OCI-LY3 (cell line): ENCODE results near the gene MIA2.
A peak's percentile ranks its signal among the peaks of the same experiment; 100 is the strongest.

Source experiments
- H2AFZ ChIP-seq: fragments of 200-600, 300-600 bp; shearing (Covaris generic); 2 replicates; pipeline ENCODE4 v1.6.0; 2014; ENCODE audit warnings: antibody characterized with exemption, low read depth, low read length
- H3K27ac ChIP-seq: fragments of 200-600, 300-600 bp; sonication (generic); 2 replicates; pipeline ENCODE4 v1.5.1; 2014; ENCODE audit warnings: mild to moderate bottlenecking, low read length, moderate library complexity, mixed read lengths
- H3K27me3 ChIP-seq: fragments of 200-600, 300-600 bp; sonication (generic); 2 replicates; pipeline ENCODE4 v1.6.1; 2014; ENCODE audit warnings: low read depth, low read length, mixed read lengths
- H3K36me3 ChIP-seq: fragments of 200-600, 300-600 bp; sonication (generic); replicated peaks from 2 replicates; pipeline ENCODE3; 2014; ENCODE audit warnings: low read depth, low read length, mixed read lengths
- H3K4me1 ChIP-seq: fragments of 300-600, 200-600 bp; sonication (generic); 2 replicates; pipeline ENCODE4 v1.6.1; 2014; ENCODE audit warnings: low read length, mixed read lengths
- H3K4me2 ChIP-seq: fragments of 200-600, 300-600 bp; sonication (generic); 2 replicates; pipeline ENCODE4 v1.6.1; 2014; ENCODE audit warnings: low read length, mixed read lengths
- H3K4me3 ChIP-seq: fragments of 300-600, 200-600 bp; sonication (generic); 2 replicates; pipeline ENCODE4 v1.5.1; 2014; ENCODE audit warnings: antibody characterized with exemption, mild to moderate bottlenecking, low read length, moderate library complexity
- H3K79me2 ChIP-seq: fragments of 300-600, 200-600 bp; shearing (Covaris generic); 2 replicates; pipeline ENCODE4 v1.6.1; 2014; ENCODE audit warnings: mild to moderate bottlenecking, low read length, mixed read lengths
- H3K9ac ChIP-seq: fragments of 300-600, 200-600 bp; shearing (Covaris generic); 2 replicates; pipeline ENCODE4 v1.6.0; 2014; ENCODE audit warnings: mild to moderate bottlenecking, low read length, moderate library complexity
- H3K9me3 ChIP-seq: fragments of 200-600, 300-600 bp; shearing (Covaris generic); 2 replicates; pipeline ENCODE4 v1.6.1; 2014; ENCODE audit warnings: low read length, mixed read lengths; ENCODE audit not compliant: insufficient read depth
- H4K20me1 ChIP-seq: fragments of 200-600, 300-600 bp; sonication (generic); 2 replicates; pipeline ENCODE4 v1.6.1; 2016; ENCODE audit warnings: low read length, mixed read lengths; ENCODE audit not compliant: insufficient read depth
- EZH2phosphoT487 ChIP-seq: fragments of 200-600 bp; shearing (Covaris generic); IDR thresholded peaks from 2 replicates; pipeline ENCODE4 v1.6.1; 2018; ENCODE audit warnings: antibody characterized with exemption, mixed run types, low read depth
- TF ChIP-seq, protein P1 (sequence below): fragments of 200-600, 300-600 bp; sonication (generic); IDR thresholded peaks from 2 replicates; pipeline ENCODE4 v1.5.1; 2014; ENCODE audit warnings: antibody characterized with exemption, low read length, low read depth

Gene MIA2

DNA sequence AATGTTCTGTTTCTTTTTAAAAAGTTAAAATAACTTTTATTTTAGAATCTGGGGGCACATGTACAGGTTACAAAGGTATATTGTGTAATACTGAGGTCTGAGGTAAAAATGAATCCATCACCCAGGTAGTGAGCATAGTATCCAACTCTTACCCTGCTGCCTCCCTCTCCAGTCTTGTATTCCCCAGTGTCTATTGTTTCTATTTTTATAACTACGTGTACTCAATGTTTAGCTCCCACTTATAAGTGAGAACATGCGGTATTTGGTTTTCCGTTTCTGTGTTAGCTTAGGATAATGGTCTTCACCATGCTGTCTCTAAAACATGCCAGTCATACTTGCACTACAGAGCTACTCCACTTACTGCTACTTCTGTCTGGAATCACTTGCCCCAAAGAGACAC, 190.1 kb downstream of the MIA2 start:
- H3K27ac ChIP-seq, result no peak overlapping the region
- peaks cover 6% of the 10 kb centered on the region; the same call in 1 of the 2 replicates for H3K4me1 ChIP-seq
- no peaks in the 10 kb centered on the region for H3K9me3 ChIP-seq
- no peak overlapping the region for H3K4me3 ChIP-seq
- H2AFZ ChIP-seq, result no peak overlapping the region
- H3K79me2 ChIP-seq, result peaks cover 8% of the 10 kb centered on the region; the same call in 1 of the 2 replicates
- TF ChIP-seq, protein P1, sequence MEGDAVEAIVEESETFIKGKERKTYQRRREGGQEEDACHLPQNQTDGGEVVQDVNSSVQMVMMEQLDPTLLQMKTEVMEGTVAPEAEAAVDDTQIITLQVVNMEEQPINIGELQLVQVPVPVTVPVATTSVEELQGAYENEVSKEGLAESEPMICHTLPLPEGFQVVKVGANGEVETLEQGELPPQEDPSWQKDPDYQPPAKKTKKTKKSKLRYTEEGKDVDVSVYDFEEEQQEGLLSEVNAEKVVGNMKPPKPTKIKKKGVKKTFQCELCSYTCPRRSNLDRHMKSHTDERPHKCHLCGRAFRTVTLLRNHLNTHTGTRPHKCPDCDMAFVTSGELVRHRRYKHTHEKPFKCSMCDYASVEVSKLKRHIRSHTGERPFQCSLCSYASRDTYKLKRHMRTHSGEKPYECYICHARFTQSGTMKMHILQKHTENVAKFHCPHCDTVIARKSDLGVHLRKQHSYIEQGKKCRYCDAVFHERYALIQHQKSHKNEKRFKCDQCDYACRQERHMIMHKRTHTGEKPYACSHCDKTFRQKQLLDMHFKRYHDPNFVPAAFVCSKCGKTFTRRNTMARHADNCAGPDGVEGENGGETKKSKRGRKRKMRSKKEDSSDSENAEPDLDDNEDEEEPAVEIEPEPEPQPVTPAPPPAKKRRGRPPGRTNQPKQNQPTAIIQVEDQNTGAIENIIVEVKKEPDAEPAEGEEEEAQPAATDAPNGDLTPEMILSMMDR, result no peak
- TF ChIP-seq EZH2phosphoT487, result no peak
- H3K9ac ChIP-seq, result no peak overlapping the region
- no peaks in the 10 kb centered on the region for H3K27me3 ChIP-seq
- no peaks in the 10 kb centered on the region for H3K36me3 ChIP-seq
- H3K4me2 ChIP-seq, result no peak overlapping the region
- H4K20me1 ChIP-seq, result no peaks in the 10 kb centered on the region

DNA sequence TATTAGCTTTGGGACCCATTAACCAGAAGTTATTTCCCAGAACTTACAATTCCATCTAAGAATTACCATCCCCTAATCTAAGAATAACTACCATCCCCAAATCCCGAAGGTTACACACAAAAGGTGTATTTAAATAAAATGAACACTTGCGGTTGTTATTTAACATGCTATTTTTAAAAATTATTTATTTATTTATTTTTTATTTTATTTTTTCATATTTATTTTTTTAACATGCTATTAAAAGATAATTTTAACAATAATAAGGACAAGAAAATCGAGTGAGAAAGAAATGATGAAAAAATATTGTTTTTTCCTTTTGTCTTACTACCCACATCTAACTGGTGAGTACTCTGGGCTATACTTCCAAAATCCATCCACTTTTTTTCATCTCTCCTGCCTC, 192.2 kb downstream of the MIA2 start:
- H3K27ac ChIP-seq, result no peak overlapping the region
- no peak overlapping the region for H3K9ac ChIP-seq
- H3K4me3 ChIP-seq, result no peak overlapping the region
- H2AFZ ChIP-seq, result no peak overlapping the region
- peaks cover 13% of the 10 kb centered on the region for H4K20me1 ChIP-seq
- H3K4me2 ChIP-seq, result no peak overlapping the region
- peaks cover 24% of the 10 kb centered on the region for H3K79me2 ChIP-seq
- no peak for TF ChIP-seq EZH2phosphoT487
- TF ChIP-seq, protein P1, result no peak
- H3K27me3 ChIP-seq, result no peaks in the 10 kb centered on the region
- H3K9me3 ChIP-seq, result no peaks in the 10 kb centered on the region
- peaks cover 20% of the 10 kb centered on the region for H3K4me1 ChIP-seq
- no peaks in the 10 kb centered on the region for H3K36me3 ChIP-seq

DNA sequence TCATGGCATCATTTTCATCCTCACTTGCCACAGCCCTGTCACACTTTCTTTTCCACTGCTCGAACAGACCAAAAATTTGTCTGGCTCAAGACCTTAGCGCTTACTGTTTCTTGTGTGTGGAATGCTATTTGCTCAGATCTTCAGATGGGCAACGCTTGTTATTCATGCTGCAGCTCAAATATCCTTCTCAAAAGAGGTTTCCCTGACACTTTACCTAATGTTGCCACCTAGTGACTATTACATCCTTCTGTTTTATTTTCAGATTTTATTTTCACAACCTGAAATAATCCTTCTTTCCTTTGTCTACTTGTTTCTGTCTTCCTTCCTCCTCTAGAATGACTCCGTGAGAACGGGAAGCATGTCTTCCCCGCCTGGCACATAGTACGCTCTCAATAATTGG, 192.9 kb downstream of the MIA2 start:
- Histone ChIP-seq H4K20me1 (peaks cover 17% of the 10 kb centered on the region), H3K79me2 (peaks cover 31% of the 10 kb centered on the region), H2AFZ (no peak overlapping the region), H3K9ac (no peak overlapping the region), H3K36me3 (no peaks in the 10 kb centered on the region), H3K9me3 (no peaks in the 10 kb centered on the region), H3K4me2 (peak overlapping the region; percentile 25), H3K27ac (no peak overlapping the region), H3K4me1 (peaks cover 21% of the 10 kb centered on the region), H3K4me3 (no peak overlapping the region), H3K27me3 (no peaks in the 10 kb centered on the region)
- TF ChIP-seq, protein P1, result peak; percentile 51
- TF ChIP-seq EZH2phosphoT487, result no peak

DNA sequence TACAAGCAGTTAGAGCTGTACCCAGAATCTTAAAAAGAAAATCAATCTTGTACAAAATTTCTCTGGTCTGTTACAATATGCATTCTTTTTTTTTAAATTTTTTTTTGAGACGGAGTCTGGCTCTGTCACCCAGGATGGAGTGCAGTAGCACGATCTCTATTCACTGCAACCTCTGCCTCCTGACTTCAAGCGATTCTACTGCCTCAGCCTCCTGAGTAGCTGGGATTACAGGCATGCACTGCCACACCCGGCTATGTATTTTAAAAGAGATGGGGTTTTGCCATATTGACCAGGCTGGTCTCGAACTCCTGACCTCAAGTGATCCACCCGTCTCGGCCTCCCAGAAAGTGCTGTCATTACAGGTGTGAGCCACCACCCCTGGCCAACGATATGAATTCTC, 194.4 kb downstream of the MIA2 start:
- Histone ChIP-seq H3K4me3 (no peak overlapping the region), H3K27ac (no peak overlapping the region), H3K4me1 (peaks cover 21% of the 10 kb centered on the region), H3K79me2 (peaks cover 33% of the 10 kb centered on the region), H3K27me3 (no peaks in the 10 kb centered on the region), H2AFZ (no peak overlapping the region), H3K9me3 (no peaks in the 10 kb centered on the region), H3K36me3 (no peaks in the 10 kb centered on the region), H4K20me1 (peaks cover 17% of the 10 kb centered on the region), H3K4me2 (no peak overlapping the region), H3K9ac (no peak overlapping the region)
- TF ChIP-seq, protein P1, result no peak
- no peak for TF ChIP-seq EZH2phosphoT487
